ENCODE results near the gene EXOSC1.
"Not testable (repeated sequence)": the region's sequence is repeated elsewhere in the genome, so short reads cannot be mapped to it uniquely, and the experiment has no call there.

Gene EXOSC1

GRCh38 chr10:97412891-97413304 is 32.9 kb downstream of the EXOSC1 start:
- TF ChIP-seq CTCF (IDR thresholded peaks at IDR 0.05; ENCODE audit: insufficient read depth, low read depth, low read length, missing control alignments), result no peak
- DNase-seq (ENCODE audit: low read depth), result peak; percentile 99
- no peak overlapping the region for H3K4me3 ChIP-seq (ENCODE audit: low read length)

GRCh38 chr10:97411406-97411805 is 34.4 kb downstream of the EXOSC1 start:
- TF ChIP-seq CTCF (IDR thresholded peaks at IDR 0.05; ENCODE audit: insufficient read depth, low read depth, low read length, missing control alignments), result no peak
- H3K4me3 ChIP-seq (ENCODE audit: low read length), result no peak overlapping the region
- DNase-seq (ENCODE audit: low read depth), result peak; percentile 28

GRCh38 chr10:97408496-97408992 is 37.3 kb downstream of the EXOSC1 start:
- no peak for TF ChIP-seq CTCF (IDR thresholded peaks at IDR 0.05; ENCODE audit: insufficient read depth, low read depth, low read length, missing control alignments)
- no peak overlapping the region for H3K4me3 ChIP-seq (ENCODE audit: low read length)
- DNase-seq (ENCODE audit: low read depth), result peak; percentile 83

- TF ChIP-seq CTCF (IDR thresholded peaks at IDR 0.05; ENCODE audit: insufficient read depth, low read depth, low read length, missing control alignments), result no peak
- no peak for DNase-seq (ENCODE audit: low read depth)
- H3K4me3 ChIP-seq (ENCODE audit: low read length), result no peak overlapping the region
These were observed 37.9 kb downstream of the EXOSC1 start for GRCh38 chr10:97407952-97408248.

GRCh38 chr10:97407211-97407951 is 38.4 kb downstream of the EXOSC1 start:
- DNase-seq (ENCODE audit: low read depth), result peak; percentile 88
- peak; percentile 80 for TF ChIP-seq CTCF (IDR thresholded peaks at IDR 0.05; ENCODE audit: insufficient read depth, low read depth, low read length, missing control alignments)
- H3K4me3 ChIP-seq (ENCODE audit: low read length), result no peak overlapping the region

GRCh38 chr10:97406483-97406882 is 39.3 kb downstream of the EXOSC1 start:
- not testable (repeated sequence) for H3K4me3 ChIP-seq (ENCODE audit: low read length)
- peak; percentile 60 for DNase-seq (ENCODE audit: low read depth)

GRCh38 chr10:97406064-97406463 is 39.7 kb downstream of the EXOSC1 start:
- no peak overlapping the region for H3K4me3 ChIP-seq (ENCODE audit: low read length)
- no peak for TF ChIP-seq CTCF (IDR thresholded peaks at IDR 0.05; ENCODE audit: insufficient read depth, low read depth, low read length, missing control alignments)
- no peak for DNase-seq (ENCODE audit: low read depth)

Measured in epithelial cell of esophagus (primary cell).